Nephron (organoid): ENCODE measurements around the gene RNF123.

Source experiments
- H3K27ac Mint-ChIP-seq, 3 experiments: 2 replicates each; pipeline ENCODE4 v1.8.0; 2020; ENCODE audit warnings: mixed read lengths in 3 of 3, mild to moderate bottlenecking in 2 of 3, moderate library complexity in 1 of 3
- H3K27me3 Mint-ChIP-seq: 2 replicates; pipeline ENCODE4 v1.8.0; 2021; ENCODE audit warnings: low read depth, mild to moderate bottlenecking, moderate library complexity, mixed read lengths
- H3K36me3 Mint-ChIP-seq: 2 replicates; pipeline ENCODE4 v1.8.0; 2020; ENCODE audit warnings: low read depth, mixed read lengths
- H3K4me1 Mint-ChIP-seq: 2 replicates; pipeline ENCODE4 v1.8.0; 2020; ENCODE audit warnings: mixed read lengths
- H3K4me3 Mint-ChIP-seq, 3 experiments: 2 replicates each; pipeline ENCODE4 v1.8.0; 2020; ENCODE audit warnings: mild to moderate bottlenecking in 3 of 3, mixed read lengths in 3 of 3, moderate library complexity in 2 of 3
- H3K9me3 Mint-ChIP-seq: 2 replicates; pipeline ENCODE4 v1.8.0; 2020; ENCODE audit warnings: mixed read lengths
- TF ChIP-seq, protein P1 (sequence below), 3 experiments: fragments of 200-600 bp; sonication (generic); IDR thresholded peaks; one replicate each; pipeline ENCODE4 v1.5.0; 2021; ENCODE audit warnings: antibody characterized with exemption in 3 of 3; ENCODE audit not compliant: unreplicated experiment in 3 of 3

RNF123 gene

GRCh38 chr3:49722896-49723295 lies 33.5 kb downstream of the RNF123 start:
- Mint-ChIP-seq H3K9me3 (no peaks in the 10 kb centered on the region), H3K27ac (peak overlapping the region; percentile 70 to 97 (median 85)), H3K4me3 (peak overlapping the region; percentile 93 to 95 (median 94)), H3K4me1 (peaks cover 25% of the 10 kb centered on the region), H3K36me3 (peaks cover 12% of the 10 kb centered on the region), H3K27me3 (no peaks in the 10 kb centered on the region)
- TF ChIP-seq, protein P1, sequence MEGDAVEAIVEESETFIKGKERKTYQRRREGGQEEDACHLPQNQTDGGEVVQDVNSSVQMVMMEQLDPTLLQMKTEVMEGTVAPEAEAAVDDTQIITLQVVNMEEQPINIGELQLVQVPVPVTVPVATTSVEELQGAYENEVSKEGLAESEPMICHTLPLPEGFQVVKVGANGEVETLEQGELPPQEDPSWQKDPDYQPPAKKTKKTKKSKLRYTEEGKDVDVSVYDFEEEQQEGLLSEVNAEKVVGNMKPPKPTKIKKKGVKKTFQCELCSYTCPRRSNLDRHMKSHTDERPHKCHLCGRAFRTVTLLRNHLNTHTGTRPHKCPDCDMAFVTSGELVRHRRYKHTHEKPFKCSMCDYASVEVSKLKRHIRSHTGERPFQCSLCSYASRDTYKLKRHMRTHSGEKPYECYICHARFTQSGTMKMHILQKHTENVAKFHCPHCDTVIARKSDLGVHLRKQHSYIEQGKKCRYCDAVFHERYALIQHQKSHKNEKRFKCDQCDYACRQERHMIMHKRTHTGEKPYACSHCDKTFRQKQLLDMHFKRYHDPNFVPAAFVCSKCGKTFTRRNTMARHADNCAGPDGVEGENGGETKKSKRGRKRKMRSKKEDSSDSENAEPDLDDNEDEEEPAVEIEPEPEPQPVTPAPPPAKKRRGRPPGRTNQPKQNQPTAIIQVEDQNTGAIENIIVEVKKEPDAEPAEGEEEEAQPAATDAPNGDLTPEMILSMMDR (IDR thresholded peaks at IDR 0.05; ENCODE audit: unreplicated experiment in 3 of 3) = no peak

DNA sequence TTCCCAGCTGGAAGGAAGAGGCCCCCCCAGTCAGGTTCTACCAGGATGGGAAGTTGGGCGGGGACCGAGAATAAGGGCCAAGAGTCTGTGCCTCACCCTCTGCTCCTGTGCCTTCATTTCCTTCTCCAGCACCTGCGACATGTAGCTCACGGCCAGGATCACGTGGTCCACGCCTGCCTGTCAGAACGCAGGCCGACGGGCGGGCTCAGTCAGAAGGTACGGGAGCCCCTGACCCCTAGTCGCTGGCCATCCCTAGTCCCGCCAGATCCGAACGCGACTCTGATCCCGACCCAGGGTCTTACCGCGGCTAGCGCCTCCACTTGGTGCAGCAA lies 33.9 kb downstream of the RNF123 start:
- TF ChIP-seq, protein P1 (IDR thresholded peaks at IDR 0.05; ENCODE audit: unreplicated experiment in 3 of 3) = no peak
- Mint-ChIP-seq H3K36me3 (peaks cover 12% of the 10 kb centered on the region), H3K9me3 (no peaks in the 10 kb centered on the region), H3K27me3 (no peaks in the 10 kb centered on the region), H3K27ac (peak overlapping the region; percentile 70 to 97 (median 85)), H3K4me3 (peak overlapping the region; percentile 93 to 95 (median 94)), H3K4me1 (peaks cover 25% of the 10 kb centered on the region)

DNA sequence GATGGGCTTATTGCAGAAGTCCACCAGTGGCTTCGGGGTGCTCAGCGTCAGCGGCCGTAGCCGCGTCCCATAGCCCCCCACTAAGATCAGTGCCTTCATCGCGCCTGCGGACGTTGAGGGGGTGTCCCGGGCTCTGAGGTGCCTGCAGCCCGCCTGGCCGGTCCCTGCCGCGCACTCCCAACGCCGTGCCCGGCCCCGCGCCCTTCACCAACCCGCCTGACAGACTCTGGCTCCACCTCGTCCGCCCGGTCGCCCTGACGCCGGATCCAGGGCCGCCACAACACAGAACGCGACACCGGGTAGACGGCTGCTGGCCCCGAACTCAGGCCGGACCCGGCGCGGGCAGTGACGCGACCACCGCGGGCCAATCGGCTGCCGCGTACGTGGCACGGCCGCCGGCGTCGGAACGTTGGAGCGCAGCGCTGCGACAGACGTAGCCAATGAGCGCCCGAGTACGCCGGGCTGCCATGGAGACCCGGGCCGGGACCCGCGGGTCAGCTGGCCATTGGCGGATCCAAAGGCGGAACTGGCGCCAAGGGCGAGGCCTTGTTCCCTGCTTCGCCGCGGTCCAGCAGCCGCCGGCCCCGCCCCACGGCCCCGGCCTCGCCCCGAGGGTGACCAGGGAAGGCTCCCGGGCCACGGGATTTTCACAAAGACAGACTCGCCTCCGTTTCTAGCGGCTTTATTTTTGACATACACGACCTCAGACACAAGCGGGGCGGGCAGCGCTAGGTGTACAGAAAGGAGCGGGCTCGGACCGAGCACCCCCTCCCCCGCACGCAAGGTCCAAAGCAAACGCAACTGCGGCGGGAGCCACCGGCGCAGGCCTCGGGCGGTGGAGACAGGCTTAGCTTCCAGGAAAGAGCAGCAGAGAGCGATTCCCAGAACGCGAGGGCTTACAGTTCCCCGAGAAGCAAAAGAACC lies 34.5 kb downstream of the RNF123 start, which contains the start of gene GMPPB:
GMPPB (minus strand) TSS at position 324 of the 924 bp plus-strand sequence; CDS start at position 99, 225 bp downstream.
- Mint-ChIP-seq H3K27me3 (no peaks in the 10 kb centered on the region), H3K27ac (peak within 1 kb of the TSS; percentile 94 to 99 (median 97)), H3K4me3 (peak within 1 kb of the TSS; percentile 93 to 95 (median 94)), H3K36me3 (peaks cover 13% of the 10 kb centered on the region), H3K9me3 (no peaks in the 10 kb centered on the region), H3K4me1 (peaks cover 20% of the 10 kb centered on the region)
- TF ChIP-seq, protein P1 (IDR thresholded peaks at IDR 0.05; ENCODE audit: unreplicated experiment in 3 of 3) = no peak

DNA sequence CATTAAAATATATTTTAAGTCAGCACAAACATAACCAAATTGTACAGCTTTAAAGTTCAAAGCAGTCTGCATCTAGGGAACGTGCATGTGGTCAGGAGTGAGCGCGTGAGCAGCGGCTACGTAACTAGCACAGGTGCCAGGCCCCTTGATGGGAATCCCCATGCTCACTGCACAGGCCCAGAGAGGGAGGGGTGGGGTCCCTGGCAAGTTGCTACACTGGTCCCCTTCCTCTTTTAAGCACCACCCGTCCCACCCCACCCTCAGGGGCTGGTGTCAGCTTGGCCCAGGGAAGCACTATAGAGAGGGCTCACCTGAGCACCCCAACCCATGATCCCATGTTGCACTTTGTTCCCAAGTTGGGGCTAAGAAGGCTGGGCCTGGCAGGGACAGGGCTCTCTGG lies 35.2 kb downstream of the RNF123 start:
- H3K27me3 Mint-ChIP-seq = no peaks in the 10 kb centered on the region
- H3K4me3 Mint-ChIP-seq = peak overlapping the region; percentile 93 to 95 (median 94)
- TF ChIP-seq, protein P1 (IDR thresholded peaks at IDR 0.05; ENCODE audit: unreplicated experiment in 3 of 3) = no peak
- peaks cover 15% of the 10 kb centered on the region for H3K36me3 Mint-ChIP-seq
- H3K27ac Mint-ChIP-seq = peak overlapping the region; percentile 94 to 99 (median 97)
- peaks cover 13% of the 10 kb centered on the region for H3K4me1 Mint-ChIP-seq
- H3K9me3 Mint-ChIP-seq = no peaks in the 10 kb centered on the region

DNA sequence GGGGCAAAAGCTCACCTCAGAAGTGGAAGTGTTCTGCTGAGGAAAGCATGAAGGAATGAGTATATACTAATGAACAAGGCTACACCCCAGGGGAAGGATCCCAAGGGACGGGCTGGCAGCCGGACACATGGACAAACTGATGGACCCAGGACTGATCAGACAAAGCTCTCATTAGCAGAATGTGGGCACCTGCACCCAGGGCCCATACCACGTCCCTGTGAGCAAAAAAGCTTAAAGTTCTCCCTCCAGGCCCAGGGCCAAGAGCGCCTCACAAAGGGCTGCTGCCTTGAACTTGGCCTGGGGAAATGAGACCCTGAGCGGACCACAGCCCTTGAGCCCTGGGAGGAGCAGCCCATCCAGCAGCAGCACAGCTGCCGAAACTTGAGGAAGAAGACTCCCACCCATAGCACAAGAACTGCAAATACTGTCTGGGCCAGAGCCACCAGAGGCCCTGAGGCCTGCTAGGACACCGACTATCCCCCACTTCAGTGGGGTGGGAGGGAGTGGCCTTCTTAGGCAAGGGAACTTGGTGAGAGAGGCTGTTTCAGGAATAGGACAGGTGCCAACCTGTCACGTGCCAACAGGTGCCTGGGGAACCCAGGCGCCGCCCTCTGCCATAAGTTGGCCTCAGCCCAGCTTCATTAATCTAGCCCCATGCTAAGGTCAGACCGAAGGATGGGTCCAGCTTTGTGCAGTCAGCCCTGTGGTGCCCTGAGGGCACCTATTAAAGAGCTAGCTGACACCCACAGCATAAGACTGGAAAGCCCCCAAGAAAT lies 36.7 kb downstream of the RNF123 start:
- H3K27ac Mint-ChIP-seq = peak overlapping the region in 1 of 3 experiments; percentile 31
- H3K4me1 Mint-ChIP-seq = peaks cover 10% of the 10 kb centered on the region
- peaks cover 22% of the 10 kb centered on the region for H3K36me3 Mint-ChIP-seq
- no peaks in the 10 kb centered on the region for H3K27me3 Mint-ChIP-seq
- peak overlapping the region in 2 of 3 experiments; percentile 34 to 51 for H3K4me3 Mint-ChIP-seq
- H3K9me3 Mint-ChIP-seq = no peaks in the 10 kb centered on the region
- TF ChIP-seq, protein P1 (IDR thresholded peaks at IDR 0.05; ENCODE audit: unreplicated experiment in 3 of 3) = no peak
